ENCODE measurements around the gene RCN2.

- no peak for TF ChIP-seq EZH2 (IDR thresholded peaks at IDR 0.05)
- no peak for TF ChIP-seq POLR2AphosphoS5 (IDR thresholded peaks at IDR 0.05; ENCODE audit: borderline replicate concordance, low read depth, low read length)
Observed at GRCh38 chr15:76994001-76994400, 62.5 kb downstream of the RCN2 start.
